ENCODE measurements around the gene LFNG.
"Not testable (repeated sequence)": the region's sequence is repeated elsewhere in the genome, so short reads cannot be mapped to it uniquely, and the experiment has no call there.

LFNG gene

DNA sequence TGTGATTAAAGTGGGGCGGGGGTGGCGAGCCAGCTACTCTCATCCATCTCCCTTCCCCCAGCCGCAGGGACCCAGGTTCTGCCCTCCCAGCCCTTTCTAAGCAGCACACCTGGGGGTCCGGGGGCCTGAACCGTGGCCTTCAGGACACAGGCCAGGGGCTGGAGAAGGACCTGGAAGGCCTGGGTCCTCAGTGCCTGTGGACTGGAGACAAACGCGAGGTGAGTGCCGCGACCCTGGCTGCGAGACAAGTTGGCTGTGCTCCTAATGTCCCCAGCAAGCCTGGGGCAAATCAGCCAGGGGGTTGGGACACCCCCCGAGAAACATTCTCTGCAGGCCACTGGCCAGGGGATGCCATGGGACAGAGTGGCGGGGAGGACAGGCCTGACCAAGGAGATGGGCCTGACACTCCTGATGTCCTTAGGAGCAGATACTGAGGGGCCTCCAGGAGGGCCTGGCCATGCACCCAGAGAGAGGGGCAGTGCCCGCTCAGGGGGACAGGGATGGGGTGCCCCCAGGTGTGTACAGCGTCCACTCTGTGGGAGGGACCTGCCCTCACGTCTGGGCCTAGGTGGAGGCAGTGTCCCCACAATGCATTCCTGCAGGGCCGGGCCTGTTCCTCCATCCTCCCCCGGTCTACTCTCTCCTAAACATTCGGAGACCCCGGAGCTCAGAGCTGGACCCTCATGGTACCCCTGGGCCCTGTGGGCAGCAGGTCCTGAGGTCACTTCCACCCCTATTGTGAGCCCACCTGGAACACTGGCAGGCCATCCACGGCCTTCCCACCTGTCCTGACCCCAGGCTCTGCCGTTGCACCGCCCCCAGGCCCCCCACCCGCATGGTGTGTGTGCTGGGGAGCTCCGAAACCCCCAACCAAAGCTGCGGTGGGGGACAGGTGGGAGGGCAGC is 22.7 kb downstream of the LFNG start:
- no peak for DNase-seq (ENCODE audit: low read depth in 1 of 2, low spot score in 1 of 2)

DNA sequence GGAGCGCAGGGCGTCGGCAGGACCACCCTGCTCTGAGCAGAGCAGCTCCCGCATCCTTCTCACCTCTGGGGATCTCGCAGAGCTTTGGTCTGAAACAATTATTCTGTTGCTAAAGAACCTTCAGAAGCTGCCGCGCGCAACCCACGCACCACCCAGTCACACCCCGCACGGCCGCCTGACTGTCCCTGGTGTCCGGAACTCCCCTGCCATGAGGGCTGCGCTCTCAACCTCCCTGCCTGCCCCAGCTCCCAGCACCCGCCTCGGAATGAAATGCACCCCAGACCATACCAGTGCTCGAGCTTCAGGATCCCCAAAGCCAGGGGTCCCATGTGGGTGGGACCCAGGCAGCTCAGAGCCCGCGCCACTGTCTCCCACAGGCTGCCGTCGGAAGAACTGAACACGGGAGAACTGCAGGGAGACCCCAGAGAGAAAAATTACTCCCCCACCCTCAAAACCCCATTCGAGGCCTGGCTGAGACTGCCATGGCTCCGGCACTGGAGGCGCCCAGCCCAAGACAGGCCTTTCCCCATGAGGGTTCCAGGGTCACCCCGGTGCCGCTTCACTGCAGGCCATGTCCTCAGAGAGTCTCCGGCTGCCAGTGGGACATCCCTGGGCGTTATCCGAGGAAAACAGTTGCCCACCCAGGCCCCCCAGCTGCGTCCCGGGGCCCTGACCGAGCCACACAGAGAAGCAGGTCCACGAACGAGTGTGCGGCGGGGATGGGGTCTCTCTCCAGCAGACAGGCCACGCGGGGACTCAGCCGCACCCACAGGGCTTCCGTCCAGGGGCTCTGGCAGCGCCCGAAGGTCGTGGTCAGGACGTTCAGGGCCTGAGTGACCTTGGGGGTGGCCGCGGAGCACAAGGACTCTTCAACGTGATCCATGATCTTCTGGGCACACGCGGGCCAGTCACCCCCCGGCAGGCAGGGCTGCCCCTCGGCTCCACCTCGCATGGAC is 23.6 kb downstream of the LFNG start:
- no peak for DNase-seq (ENCODE audit: low read depth in 1 of 2, low spot score in 1 of 2)

DNA sequence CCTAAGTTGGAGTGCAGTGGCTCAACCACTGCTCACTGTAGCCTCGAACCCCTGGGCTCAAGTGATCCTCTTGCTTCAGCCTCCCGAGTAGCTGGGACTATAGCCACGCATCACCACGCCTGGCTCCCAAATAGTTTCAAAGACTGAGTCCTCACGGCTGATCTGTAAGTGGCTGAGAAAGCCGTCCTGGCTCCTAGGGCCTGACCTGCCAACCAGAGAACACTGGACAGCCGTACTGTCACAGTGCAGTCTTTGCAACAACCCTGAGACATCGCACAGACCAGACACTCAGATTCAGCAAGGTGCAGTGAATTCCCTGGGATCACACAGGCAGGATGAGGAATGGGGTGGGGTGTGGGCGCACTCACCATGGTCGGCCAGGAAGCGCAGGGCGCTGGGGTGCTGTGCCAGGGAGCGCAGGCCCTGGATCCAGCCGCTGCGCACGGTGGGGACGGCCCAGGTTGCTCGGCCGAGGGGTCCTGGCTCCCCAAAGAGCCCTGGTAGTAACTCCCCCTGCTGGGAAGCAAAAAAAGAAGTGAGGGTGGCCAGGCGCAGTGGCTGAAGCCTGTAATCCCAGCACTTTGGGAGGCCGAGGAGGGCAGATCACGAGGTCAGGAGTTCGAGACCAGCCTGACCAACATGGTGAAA is 25.1 kb downstream of the LFNG start:
- DNase-seq (ENCODE audit: low read depth in 1 of 2, low spot score in 1 of 2), result no peak

DNA sequence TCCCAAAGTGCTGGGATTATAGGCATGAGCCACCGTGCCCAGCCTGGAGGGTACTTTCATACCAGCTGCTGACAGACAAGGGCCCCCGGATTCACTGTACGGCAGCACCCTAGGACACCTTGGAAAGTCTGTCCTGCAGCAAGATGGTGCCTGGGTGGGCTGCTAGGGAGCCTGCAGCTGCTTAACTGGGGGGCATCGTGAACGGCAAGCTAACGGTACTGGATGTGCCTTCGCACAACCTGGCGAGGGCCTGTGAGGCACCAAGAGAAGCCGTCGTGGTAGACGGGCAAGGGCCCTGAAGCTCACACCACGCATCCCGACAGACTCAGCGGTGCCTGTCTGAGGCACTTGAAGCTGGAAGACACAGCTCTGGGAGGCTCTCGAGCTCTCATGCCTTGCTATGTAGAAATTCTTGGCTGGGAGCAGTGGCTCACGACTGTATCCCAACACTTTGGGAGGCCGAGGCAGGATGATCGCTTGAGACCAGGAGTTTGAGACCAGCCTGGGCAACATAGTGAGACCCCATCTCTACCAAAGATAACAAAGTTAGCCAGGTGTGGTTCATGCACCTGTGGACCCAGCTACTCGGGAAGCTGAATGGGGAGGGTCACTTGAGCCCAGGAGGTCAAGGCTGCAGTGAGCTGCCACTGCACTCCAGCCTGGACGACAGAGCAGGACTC is 26.3 kb downstream of the LFNG start:
- DNase-seq (ENCODE audit: low read depth in 1 of 2, low spot score in 1 of 2), result no peak

DNA sequence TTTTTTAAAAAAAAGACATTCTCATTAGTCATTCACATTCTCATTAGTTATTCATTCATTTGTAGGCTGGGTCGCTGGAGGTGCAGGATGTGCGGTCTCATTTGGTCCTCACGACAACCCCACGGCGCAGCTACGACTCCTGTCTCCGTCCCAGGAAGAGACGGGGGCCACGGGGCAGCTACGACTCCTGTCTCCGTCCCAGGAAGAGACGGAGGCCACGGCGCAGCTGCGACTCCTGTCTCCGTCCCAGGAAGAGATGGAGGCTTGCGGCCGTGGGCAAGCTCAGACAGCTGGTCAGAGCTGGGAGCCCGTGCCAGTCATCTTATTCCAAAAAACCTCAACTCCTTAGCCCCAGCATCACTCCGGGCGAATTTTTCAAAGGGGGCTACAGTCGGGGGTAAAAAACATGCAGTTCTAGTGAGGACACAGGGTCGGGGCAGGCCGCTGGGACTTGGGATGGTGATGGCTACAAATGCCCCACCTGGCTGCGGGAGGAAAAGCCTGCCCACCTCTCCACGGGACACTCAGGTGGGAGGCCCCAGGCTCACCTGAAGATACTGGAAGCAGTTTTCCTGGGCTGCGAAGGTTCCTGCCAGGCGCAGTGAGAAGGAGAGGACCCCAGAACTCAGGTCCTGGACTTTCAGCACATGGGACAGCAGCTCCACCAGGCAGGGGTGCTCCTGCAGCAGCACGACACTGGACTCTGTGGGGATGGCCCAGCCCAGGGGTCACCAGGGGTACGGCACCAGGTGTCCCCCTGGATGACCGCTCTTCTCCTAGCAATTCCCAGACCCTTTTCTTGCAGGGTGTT is 27.4 kb downstream of the LFNG start:
- no peak for DNase-seq (ENCODE audit: low read depth in 1 of 2, low spot score in 1 of 2)

DNA sequence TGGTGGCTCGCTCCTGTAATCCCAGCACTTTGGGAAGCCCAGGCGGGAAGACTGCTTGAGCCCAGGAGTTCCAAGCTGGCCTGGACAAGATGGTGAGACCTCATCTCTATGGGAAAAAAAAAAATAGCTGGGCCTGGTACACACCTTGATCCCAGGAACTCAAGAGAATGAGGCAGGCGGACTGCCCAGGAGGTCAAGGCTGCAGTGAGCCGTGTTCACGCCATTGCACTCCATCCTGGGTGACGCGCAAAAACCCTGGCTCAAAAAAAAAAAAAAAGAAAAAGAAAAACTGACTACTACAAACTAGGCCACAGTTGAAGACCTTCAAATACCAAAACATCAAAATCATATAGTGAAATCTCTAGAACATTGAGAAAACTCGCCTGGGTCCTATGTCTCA is 31.8 kb downstream of the LFNG start:
- no peak for DNase-seq (ENCODE audit: low read depth in 1 of 2, low spot score in 1 of 2)

DNA sequence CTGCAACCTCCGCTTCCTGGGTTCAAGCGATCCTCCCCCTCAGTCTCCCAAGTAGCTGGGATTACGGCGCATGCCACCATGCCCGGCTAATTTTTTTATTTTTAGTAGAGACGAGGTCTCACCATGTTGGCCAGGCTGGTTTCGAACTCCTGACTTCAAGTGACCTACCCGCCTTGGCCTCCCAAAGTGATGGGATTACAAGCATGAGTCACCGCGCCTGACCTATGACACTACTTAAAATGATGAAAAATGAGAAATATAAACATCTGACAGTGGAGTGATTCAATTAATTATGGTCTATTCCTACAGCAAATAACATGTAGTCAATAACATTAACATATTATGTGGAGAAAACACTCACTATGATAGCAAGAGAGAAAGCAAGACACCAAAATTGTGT is 33.5 kb downstream of the LFNG start:
- DNase-seq (ENCODE audit: low read depth in 1 of 2, low spot score in 1 of 2), result no peak

DNA sequence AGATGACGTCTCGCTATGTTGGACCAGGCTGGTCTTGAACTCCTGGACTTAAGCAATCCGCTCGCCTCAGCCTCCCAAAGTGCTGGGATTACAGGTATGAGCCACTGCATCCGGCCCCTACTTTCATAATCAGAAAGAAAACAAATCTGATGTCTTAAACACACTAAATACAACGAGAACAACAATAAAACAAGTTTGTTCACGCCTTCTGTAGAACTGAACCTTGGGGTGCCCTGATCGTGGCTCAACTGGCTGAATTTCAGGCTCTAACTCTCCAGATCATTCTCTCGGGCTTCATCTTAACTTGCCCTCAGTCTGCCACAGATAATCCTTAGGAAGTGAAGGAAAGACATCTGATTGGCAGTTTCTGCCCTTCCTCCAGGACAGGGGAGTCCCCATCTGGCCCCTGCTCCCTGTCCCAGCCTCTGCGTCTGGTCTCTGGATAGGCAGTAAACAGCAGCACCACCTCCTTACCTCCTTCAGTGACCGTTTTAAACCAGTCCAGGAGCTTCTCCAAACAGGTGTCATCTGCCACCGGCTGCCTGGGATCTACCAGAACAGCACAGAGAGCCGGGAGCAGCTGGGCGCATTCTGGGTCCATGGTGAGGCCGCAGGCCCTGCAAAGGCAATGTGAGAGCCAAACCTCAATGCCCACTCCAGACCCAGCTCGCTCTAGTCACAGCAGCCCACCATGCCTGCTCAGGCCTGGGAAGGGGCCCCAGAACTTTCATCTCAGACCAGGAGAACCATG is 34.4 kb downstream of the LFNG start:
- no peak for DNase-seq (ENCODE audit: low read depth in 1 of 2, low spot score in 1 of 2)

DNA sequence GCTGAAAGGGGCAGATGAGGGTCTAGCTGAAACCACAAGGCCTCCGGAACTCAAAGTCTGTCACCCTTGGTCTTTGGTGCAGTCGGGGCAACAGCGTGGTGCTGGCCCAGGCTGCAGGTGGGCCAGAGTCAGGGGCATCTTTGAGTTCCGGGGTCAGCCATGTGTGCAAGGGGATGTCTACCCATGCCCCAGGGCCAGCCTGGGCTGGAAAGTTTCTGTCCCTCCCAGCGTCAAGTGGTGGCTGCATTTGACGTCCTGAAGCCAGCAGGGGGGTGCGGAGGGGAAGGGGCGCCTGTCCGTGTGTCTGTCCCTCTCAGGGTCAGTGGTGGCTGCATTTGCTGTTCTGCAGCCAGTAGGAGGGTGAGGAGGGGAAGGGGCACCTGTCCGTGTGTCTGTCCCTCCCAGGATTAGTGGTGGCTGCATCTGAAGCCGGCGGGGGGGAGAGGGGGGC is 35.1 kb downstream of the LFNG start:
- no peak for DNase-seq (ENCODE audit: low read depth in 1 of 2, low spot score in 1 of 2)

DNA sequence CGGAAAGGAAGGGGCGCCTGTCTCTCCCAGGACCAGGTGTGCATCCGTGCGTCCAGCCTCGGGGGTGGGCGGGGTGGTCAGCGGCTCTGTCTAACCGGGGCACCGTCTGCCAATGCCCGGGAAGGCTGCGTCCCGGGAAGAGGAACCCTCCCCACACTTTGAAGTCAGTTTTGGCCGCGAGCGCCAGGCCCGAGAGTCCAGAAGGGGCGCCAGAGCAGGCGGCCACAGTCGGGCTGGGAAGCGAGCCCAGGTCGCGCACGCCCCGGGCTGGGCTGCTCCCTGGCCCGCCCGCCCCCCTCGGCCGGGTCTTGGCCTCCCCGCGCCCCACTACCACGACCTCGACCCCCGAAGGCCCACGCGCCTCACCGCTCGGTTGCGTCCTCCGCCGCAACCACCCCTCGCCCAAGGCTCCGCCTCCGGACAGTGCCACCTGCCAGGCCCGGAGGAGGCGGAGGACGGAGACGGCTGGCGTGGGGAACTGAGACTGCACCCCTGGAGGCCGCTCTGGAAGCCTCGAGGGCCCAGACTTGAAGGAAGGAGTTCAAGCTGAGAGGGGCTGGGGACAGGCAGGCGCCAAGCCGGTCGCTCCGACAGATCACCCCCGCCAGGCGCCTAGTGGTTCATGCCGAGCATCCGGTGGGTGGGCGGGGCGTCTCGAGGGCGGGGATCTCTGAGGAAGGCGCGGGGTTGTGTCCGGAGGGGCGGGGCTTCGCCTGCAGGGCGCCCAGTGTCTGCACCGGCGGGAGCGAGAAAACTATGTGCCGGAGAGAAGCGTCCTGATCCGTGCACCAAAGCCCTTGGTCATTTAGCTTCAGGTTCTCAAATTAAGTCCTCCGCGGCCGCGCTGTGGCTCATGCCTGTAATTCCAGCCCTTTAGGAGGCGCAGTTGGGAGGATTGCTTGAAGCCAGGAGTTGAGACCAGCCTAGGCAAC is 35.8 kb downstream of the LFNG start, which contains the start of gene BRAT1:
TSS of gene BRAT1 (minus strand) at position 404 of the 932 bp plus-strand sequence. CDS start 1,093 bp downstream, outside the sequence.
- peak; percentile 91 to 94 for DNase-seq (ENCODE audit: low read depth in 1 of 2, low spot score in 1 of 2)

DNA sequence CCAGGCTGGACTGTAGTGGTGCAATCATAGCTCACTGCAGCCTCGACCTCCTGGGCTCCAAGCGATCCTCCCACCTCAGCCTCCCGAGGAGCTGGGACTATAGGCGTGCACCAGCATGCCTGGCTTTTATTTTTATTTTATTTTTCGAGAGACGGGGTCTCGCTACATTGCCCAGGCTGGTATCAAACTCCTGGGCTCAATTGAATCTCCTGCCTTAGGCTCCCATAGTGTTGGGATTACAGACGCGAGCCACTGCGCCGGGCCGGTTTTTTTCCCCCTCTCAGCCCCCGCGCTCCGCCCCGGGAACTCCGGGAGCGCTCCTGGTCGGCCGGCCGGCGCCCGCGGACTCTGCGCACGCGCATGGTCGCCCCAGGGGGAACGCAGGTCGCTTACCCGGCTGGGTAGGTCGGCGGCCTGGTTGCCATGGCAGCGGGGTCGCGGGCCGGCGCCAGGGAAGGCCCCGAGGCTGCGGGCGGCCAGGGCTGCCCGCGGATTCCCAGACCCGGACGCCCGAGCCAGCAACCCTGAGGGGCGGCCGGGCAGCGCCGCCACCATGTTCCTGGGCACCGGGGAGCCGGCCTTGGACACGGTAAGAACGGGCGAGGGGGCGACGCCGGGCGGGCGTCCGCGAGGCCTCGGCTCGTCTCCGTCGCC is 39.2 kb downstream of the LFNG start, which contains the start of gene IQCE:
TSS of gene IQCE (plus strand) at position 351 of the 654 bp plus-strand sequence. CDS start at position 554, 203 bp downstream.
- peak; percentile 76 to 85 for DNase-seq (ENCODE audit: low read depth in 1 of 2, low spot score in 1 of 2)

DNA sequence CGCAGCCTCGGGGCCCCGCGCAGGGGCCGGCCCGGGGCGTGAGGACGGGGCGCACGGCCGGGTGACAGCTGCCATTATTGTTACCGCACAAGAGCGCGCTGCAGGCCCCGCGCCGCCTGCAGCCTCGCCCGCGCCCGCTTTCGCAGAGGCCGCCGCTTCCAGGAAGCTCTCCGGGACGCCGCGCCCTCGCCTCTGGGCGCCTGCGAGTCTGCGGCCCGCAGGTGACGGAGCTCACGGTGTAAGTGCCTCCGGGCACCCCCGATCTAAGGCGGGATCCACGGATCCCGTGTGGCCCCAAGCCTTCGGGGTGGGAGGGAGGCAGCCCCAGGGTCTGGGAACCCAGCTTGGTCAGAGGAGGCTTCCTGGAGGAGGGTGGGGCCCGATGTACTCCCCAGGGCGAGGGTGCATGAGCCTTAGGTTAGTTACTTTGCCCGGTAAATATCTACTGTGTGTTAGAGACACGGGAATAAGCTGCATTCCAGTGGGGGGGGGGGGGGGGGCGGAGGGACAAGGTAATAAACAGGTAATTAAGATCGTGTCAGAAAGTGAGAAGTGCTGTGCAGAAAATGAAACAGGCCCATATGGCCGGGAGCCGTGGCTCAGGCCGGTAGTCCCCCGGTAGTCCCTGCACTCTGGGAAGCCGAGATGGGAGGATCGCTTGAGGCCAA is 39.8 kb downstream of the LFNG start:
- peak in 1 of 2 donors; percentile 14 for DNase-seq (ENCODE audit: low read depth in 1 of 2, low spot score in 1 of 2)

DNA sequence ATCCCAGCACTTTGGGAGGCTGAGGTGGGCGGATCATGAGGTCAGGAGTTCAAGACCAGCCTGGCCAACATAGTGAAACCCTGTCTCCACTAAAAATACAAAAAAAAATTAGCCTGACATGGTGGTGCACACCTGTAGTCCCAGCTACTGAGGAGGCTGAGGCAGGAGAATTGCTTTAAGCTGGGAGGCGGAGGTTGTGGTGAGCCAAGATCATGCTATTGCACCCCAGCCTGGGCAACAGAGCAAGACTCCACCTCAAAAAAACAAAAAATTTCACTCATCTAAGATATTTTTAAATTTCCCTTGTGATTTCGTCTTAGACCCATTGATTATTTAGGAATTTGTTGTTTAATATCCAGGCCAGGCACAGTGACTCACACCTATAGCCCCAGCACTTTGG is 44.4 kb downstream of the LFNG start:
- not testable (repeated sequence) for DNase-seq (ENCODE audit: low read depth in 1 of 2, low spot score in 1 of 2)

DNA sequence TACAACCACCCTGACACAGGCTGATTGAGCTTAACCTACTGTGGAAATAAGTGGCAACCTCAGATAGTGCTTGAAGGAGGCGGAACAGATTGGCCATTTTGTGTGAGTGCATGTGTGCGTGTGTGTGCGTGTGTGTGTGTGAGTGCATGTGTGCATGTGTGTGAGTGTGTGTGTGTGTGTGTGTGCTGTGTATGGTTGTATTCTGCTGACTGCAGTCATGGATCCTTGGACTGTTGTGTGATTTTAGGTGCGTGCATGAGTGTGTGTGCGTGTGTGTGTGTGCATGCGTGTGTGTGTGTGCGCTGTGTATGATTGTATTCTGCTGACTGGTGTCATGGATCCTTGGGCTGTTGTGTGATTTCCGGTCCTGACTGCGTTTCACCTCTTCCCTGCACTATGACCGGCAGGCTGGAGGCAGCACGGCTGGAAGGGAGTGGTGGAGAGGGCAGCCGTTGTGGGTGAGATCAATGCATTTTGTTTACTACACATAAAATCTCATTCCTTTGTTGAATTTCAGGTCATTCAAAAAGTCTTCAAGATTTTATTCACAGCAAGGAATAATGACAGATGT is 45.5 kb downstream of the LFNG start:
- no peak for DNase-seq (ENCODE audit: low read depth in 1 of 2, low spot score in 1 of 2)

DNA sequence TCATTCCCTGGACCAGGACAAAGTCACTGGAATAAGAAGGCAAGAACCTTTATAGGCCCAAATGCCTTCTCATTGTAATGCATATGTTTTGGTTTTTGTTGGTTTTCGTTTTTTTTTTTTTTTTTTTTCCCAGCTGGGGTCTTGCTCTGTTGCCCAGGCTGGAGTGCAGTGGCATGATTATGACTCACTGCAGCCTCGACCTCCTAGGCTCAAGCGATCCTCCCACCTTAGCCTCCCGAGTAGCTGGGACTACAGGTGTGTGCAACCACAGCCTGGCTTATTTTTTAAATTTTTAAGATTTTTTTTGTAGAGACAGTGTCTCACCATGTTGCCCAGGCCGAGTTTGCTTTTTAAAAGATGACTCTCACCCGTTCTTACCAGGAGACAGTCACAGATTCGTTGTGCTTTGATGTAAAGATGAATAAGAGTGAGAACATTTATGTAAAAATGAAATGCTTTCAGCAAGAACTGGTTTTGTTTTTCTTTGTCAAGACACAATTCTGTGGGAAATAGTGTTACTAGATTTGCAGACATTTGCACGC is 46.8 kb downstream of the LFNG start:
- no peak for DNase-seq (ENCODE audit: low read depth in 1 of 2, low spot score in 1 of 2)
